Activated CD8-positive, alpha-beta T cell treated with anti-CD3 and anti-CD28 coated beads for 36 hours (primary cell): Measurements from ENCODE around the gene DNAJC6. TPM values are rescaled to one million over a fixed set of nuclear protein-coding genes. Genes with fewer than 3 reads are reported as not detected.
A peak's percentile ranks its signal among the peaks of the same experiment; 100 is the strongest.

Experiments
- ATAC-seq: fragments of 200-7000 bp; cut with Tn5 transposase; one replicate; pipeline ENCODE4 v1.10.0; 2021; ENCODE audit warnings: mild to moderate bottlenecking, moderate library complexity
- CTCF ChIA-PET: fragments of 350-600 bp; sonication (Branson Sonifier 250); formaldehyde crosslinking; loops from one replicate; lab custom pipeline; 2021; ENCODE audit warnings: antibody characterized with exemption; lab: Charles Lee
- POLR2A ChIA-PET: fragments of 350-600 bp; sonication (Branson Sonifier 250); formaldehyde crosslinking; loops from one replicate; lab custom pipeline; 2021; ENCODE audit warnings: antibody characterized with exemption; lab: Charles Lee
- DNase-seq: peaks from one replicate; pipeline ENCODE4 v3.0.0-alpha.2; 2020
- H3K27ac Mint-ChIP-seq: one replicate; pipeline ENCODE4 v1.8.0; 2021; ENCODE audit warnings: mild to moderate bottlenecking, mixed read lengths
- H3K27me3 Mint-ChIP-seq: one replicate; pipeline ENCODE4 v1.8.0; 2021; ENCODE audit warnings: mixed read lengths
- H3K36me3 Mint-ChIP-seq: one replicate; pipeline ENCODE4 v1.8.0; 2021; ENCODE audit warnings: low read depth, mixed read lengths
- H3K4me1 Mint-ChIP-seq: one replicate; pipeline ENCODE4 v1.8.0; 2021; ENCODE audit warnings: low read depth, mixed read lengths
- H3K4me3 Mint-ChIP-seq: one replicate; pipeline ENCODE4 v1.8.0; 2021; ENCODE audit warnings: mild to moderate bottlenecking, moderate library complexity, mixed read lengths
- H3K9me3 Mint-ChIP-seq: one replicate; pipeline ENCODE4 v1.8.0; 2021; ENCODE audit warnings: mixed read lengths
- intact Hi-C: fragments of 100-400 bp; cut with micrococcal nuclease; formaldehyde crosslinking; loops from one replicate; pipeline ENCODE4 v1.10.0; 2022
- total RNA-seq, 2 experiments: library from RNA; stranded (reverse); gene quantifications; one replicate each; pipeline ENCODE4 v1.2.3, GENCODE V29; 2021
- TF ChIP-seq, protein P1 (sequence below): fragments of 200-600 bp; IDR thresholded peaks from one replicate; pipeline ENCODE4 v1.8.0; 2022; ENCODE audit warnings: antibody characterized with exemption, mild to moderate bottlenecking

The DNAJC6 gene
- total RNA-seq, 2 experiments from 2014 or later = 2.1 to 2.2 TPM

DNA sequence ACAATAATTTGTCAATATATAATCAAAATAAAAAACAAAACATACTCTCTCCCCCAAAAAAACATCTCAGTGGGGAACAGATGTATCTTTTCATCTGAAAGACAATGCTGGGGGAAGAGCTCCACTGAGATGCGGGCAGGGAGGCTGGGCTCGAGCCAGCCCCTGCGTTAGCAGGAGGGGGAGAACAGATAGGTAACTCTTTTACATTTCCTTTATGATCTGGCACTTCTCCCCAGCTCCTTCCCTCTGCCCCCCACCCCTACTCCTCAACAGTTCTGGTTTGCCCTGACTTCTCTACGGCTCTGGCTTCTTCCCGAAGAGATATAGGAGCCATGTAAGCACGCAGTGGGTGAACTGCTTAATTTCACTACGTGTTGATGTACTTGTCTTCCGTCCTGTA, 123.6 kb downstream of the DNAJC6 start:
- peaks cover 4% of the 10 kb centered on the region for H3K4me1 Mint-ChIP-seq
- POLR2A ChIA-PET = no interaction called here
- TF ChIP-seq, protein P1, sequence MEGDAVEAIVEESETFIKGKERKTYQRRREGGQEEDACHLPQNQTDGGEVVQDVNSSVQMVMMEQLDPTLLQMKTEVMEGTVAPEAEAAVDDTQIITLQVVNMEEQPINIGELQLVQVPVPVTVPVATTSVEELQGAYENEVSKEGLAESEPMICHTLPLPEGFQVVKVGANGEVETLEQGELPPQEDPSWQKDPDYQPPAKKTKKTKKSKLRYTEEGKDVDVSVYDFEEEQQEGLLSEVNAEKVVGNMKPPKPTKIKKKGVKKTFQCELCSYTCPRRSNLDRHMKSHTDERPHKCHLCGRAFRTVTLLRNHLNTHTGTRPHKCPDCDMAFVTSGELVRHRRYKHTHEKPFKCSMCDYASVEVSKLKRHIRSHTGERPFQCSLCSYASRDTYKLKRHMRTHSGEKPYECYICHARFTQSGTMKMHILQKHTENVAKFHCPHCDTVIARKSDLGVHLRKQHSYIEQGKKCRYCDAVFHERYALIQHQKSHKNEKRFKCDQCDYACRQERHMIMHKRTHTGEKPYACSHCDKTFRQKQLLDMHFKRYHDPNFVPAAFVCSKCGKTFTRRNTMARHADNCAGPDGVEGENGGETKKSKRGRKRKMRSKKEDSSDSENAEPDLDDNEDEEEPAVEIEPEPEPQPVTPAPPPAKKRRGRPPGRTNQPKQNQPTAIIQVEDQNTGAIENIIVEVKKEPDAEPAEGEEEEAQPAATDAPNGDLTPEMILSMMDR = no peak
- DNase-seq (no peak), ATAC-seq (no peak)
- H3K9me3 Mint-ChIP-seq = no peaks in the 10 kb centered on the region
- H3K27me3 Mint-ChIP-seq = no peaks in the 10 kb centered on the region
- intact Hi-C loops = loop anchor here (5.0 kb wide), 1 partner anchor 254 kb away; no protein-coding TSS in a partner anchor
- CTCF ChIA-PET = interaction anchor here (1.4 kb wide), 1 partner anchor 255 kb away, joined by 4 read pairs; no protein-coding TSS in a partner anchor
- H3K36me3 Mint-ChIP-seq = peaks cover 8% of the 10 kb centered on the region
- no peak overlapping the region for H3K4me3 Mint-ChIP-seq
- H3K27ac Mint-ChIP-seq = no peak overlapping the region

DNA sequence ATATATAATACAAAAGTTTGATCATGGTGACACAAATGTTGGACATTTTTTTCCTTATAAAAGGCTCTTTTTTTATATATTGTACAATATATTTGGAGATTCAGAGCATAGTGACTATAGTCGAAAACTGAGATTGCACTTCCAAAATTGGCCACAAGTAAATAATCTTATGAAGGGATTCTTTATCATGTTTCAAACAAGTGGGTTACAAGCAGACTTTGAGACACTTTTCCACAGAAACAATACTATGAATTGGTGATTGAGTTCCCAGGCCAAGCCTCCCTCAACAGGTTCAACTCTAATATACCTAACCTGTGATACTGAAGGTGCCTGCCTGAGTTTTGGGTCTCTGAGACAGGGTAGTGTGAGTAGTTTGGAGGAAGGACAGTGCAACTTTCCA, 124.9 kb downstream of the DNAJC6 start:
- no peak overlapping the region for H3K4me3 Mint-ChIP-seq
- ChIA-PET POLR2A (no interaction called here), CTCF (interaction anchor here (1.4 kb wide), 1 partner anchor 254 kb away, joined by 4 read pairs; no protein-coding TSS in a partner anchor)
- H3K9me3 Mint-ChIP-seq = no peaks in the 10 kb centered on the region
- H3K27me3 Mint-ChIP-seq = no peaks in the 10 kb centered on the region
- ATAC-seq (no peak), DNase-seq (no peak)
- intact Hi-C loops = loop anchor here (5.0 kb wide), 1 partner anchor 253 kb away; no protein-coding TSS in a partner anchor
- peaks cover 4% of the 10 kb centered on the region for H3K4me1 Mint-ChIP-seq
- H3K36me3 Mint-ChIP-seq = peaks cover 8% of the 10 kb centered on the region
- no peak overlapping the region for H3K27ac Mint-ChIP-seq
- TF ChIP-seq, protein P1 = peak; percentile 21

GRCh38 chr1:65434760-65435159, 125.4 kb downstream of the DNAJC6 start:
- DNase-seq (no peak), ATAC-seq (no peak)
- Mint-ChIP-seq H3K36me3 (peaks cover 8% of the 10 kb centered on the region), H3K4me1 (peaks cover 4% of the 10 kb centered on the region), H3K27ac (no peak overlapping the region), H3K4me3 (no peak overlapping the region), H3K9me3 (no peaks in the 10 kb centered on the region), H3K27me3 (no peaks in the 10 kb centered on the region)
- TF ChIP-seq, protein P1 = no peak
- ChIA-PET CTCF (no interaction called here), POLR2A (no interaction called here)
- intact Hi-C loops = loop anchor here (5.0 kb wide), 1 partner anchor 253 kb away; no protein-coding TSS in a partner anchor

DNA sequence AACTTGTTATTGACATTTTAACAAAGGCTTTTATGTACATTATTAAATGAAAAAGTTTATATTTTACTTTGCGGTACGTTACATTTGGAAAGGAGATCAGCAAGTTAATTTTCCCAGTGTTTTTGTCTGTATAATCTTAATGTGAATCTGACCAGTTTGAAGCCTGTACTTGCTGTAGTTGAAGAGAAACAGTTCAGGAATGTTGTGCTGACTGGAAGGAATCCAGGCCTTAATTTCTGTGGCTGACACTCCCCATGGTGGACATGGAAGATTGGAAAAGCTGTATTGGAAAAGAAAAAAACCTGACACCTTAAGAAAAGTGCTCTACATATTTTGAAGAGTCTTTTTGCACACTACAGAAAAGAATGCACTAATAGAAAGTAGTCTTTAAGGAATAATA, 126.6 kb downstream of the DNAJC6 start:
- intact Hi-C loops = no loop called here
- no peak overlapping the region for H3K4me3 Mint-ChIP-seq
- TF ChIP-seq, protein P1 = no peak
- no peaks in the 10 kb centered on the region for H3K9me3 Mint-ChIP-seq
- ChIA-PET CTCF (no interaction called here), POLR2A (interaction anchor here (0.6 kb wide), 1 partner anchor 72 kb away, joined by 3 read pairs; no protein-coding TSS in a partner anchor)
- peaks cover 5% of the 10 kb centered on the region for H3K36me3 Mint-ChIP-seq
- ATAC-seq (no peak), DNase-seq (no peak)
- no peaks in the 10 kb centered on the region for H3K27me3 Mint-ChIP-seq
- H3K27ac Mint-ChIP-seq = no peak overlapping the region
- H3K4me1 Mint-ChIP-seq = peaks cover under 1% of the 10 kb centered on the region

- no peaks in the 10 kb centered on the region for H3K27me3 Mint-ChIP-seq
- no peaks in the 10 kb centered on the region for H3K9me3 Mint-ChIP-seq
- ATAC-seq (no peak), DNase-seq (no peak)
- H3K4me1 Mint-ChIP-seq = no peaks in the 10 kb centered on the region
- POLR2A ChIA-PET = no interaction called here
- TF ChIP-seq, protein P1 = no peak
- H3K27ac Mint-ChIP-seq = no peak overlapping the region
- CTCF ChIA-PET = no interaction called here
- intact Hi-C loops = no loop called here
- peaks cover 3% of the 10 kb centered on the region for H3K36me3 Mint-ChIP-seq
- no peak overlapping the region for H3K4me3 Mint-ChIP-seq
Measured at GRCh38 chr1:65437616-65438015, 128.3 kb downstream of the DNAJC6 start.
